ENCODE results near the gene CCL11. TPM values are rescaled to one million over a fixed set of nuclear protein-coding genes. Genes with fewer than 3 reads are reported as not detected.

Gene CCL11
- not detected for total RNA-seq

GRCh38 chr17:34285286-34285792, at the start of gene CCL11:
CCL11 (plus strand) TSS chr17:34285742; CDS start chr17:34285809, 67 bp downstream.

GRCh38 chr17:34254651-34255380, 30.7 kb upstream of the CCL11 start, which contains the start of gene CCL2:
CCL2 (plus strand) TSS chr17:34255285; CDS start chr17:34255350, 65 bp downstream.

GRCh38 chr17:34269969-34270368, 15.6 kb upstream of the CCL11 start, which contains the start of gene CCL7:
CCL7 (plus strand) TSS chr17:34270221; CDS start chr17:34270291, 70 bp downstream.

GRCh38 chr17:34319039-34319483, 33.5 kb downstream of the CCL11 start, which contains the start of gene CCL8:
CCL8 (plus strand) TSS chr17:34319435; CDS start chr17:34319502, 67 bp downstream.

Other genes with a start within 250 kb of the CCL11 start
- gene CCL2, start 30.5 kb upstream of the CCL11 start, total RNA-seq: 15.1 TPM
- not detected for gene CCL7, start 15.5 kb upstream of the CCL11 start, total RNA-seq
- 0.33 TPM for gene CCL8, start 33.7 kb downstream of the CCL11 start, total RNA-seq
- gene CCL13, start 70.7 kb downstream of the CCL11 start, total RNA-seq: not detected
- gene CCL1, start 77.5 kb downstream of the CCL11 start, total RNA-seq: not detected

All from camera-type eye (tissue), 1 donor.